ENCODE results near the gene TMA16.
"Not testable (repeated sequence)": the region's sequence is repeated elsewhere in the genome, so short reads cannot be mapped to it uniquely, and the experiment has no call there.

TMA16 gene

DNA sequence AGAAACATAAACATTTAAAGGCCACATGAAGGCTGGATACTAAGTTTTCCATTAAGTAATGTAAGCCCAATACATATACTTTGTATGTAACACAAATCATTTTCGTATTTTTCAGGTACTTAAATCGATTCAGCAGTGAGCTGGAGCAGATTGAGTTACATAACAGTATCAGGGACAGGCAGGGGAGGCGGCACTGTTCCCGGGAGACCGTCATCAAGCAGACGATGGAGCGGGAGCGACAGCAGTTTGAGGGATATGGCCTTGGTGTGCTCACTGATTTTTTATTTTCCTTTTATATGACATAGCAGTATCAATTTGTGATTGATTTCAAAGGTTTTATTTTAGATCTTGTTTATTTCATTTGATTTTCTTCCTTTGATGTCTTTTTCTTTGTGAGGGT lies 20.7 kb downstream of the TMA16 start:
- Histone ChIP-seq H3K27me3 (ENCODE audit: control insufficient read depth, insufficient read depth, low read length) (no peaks in the 10 kb centered on the region), H3K9me3 (ENCODE audit: control insufficient read depth, insufficient read depth, low read depth, low read length) (no peaks in the 10 kb centered on the region), H3K9ac (ENCODE audit: low read length) (no peak overlapping the region), H3K4me3 (ENCODE audit: low read depth, low read length) (no peak overlapping the region), H3K4me1 (ENCODE audit: control insufficient read depth, insufficient read depth, low read length) (no peaks in the 10 kb centered on the region; the same call in 1 of the 2 replicates), H3K36me3 (ENCODE audit: control insufficient read depth, insufficient read depth, low read length) (peaks cover 82% of the 10 kb centered on the region), H3K27ac (ENCODE audit: low read depth, low read length) (no peak overlapping the region)

DNA sequence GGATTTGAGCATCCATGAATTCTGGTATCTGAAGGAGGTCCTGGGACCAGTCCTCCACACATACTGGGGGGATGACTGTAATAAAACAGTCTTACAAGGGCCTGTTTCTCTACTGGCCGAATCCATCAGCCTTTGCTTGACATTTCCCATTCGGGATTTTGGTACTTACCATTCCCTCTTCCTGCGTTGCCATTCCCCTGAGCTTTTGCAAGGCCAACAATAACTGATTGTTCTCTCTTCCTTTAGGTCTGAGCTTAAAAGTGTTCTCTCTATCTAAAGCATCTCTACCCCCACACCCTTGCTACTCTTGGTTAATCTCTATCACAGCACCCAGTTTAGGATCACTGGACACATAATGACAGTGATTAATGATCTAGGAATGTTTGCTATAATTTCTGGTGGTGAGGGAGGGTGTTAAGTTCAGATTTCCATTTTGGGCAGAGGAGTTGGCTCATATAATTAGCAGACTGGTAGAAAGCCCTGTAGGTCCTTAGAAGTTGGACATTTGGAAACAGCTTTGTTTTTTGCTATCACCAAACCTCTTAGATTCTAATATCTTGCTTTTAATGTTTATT lies 29.4 kb downstream of the TMA16 start:
- Histone ChIP-seq H3K36me3 (ENCODE audit: control insufficient read depth, insufficient read depth, low read length) (peaks cover 87% of the 10 kb centered on the region), H3K4me1 (ENCODE audit: control insufficient read depth, insufficient read depth, low read length) (no peaks in the 10 kb centered on the region), H3K9me3 (ENCODE audit: control insufficient read depth, insufficient read depth, low read depth, low read length) (no peaks in the 10 kb centered on the region)

DNA sequence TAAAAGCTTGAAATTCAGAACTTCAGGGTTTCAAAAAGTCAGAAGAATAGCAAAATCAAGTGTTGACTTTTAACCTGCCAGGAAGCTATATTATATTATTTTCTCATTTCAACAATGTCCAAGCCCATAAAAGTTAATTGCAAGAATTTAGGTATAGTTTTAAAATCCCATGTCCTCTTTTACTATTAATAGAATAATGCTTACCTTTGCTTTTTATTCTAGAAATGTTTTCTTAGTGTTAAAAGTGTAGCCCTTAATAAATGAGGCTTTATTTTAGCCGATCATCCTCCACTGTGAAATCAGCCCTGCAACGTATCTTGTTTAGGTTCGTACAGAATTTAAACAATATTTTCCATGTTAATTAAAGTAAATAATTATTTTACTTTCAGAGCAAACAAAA lies 31.5 kb downstream of the TMA16 start:
- Histone ChIP-seq H3K4me3 (ENCODE audit: low read depth, low read length) (no peak overlapping the region), H3K9ac (ENCODE audit: low read length) (no peak overlapping the region), H3K36me3 (ENCODE audit: control insufficient read depth, insufficient read depth, low read length) (peaks cover 83% of the 10 kb centered on the region), H3K4me1 (ENCODE audit: control insufficient read depth, insufficient read depth, low read length) (no peaks in the 10 kb centered on the region), H3K27me3 (ENCODE audit: control insufficient read depth, insufficient read depth, low read length) (no peaks in the 10 kb centered on the region), H3K27ac (ENCODE audit: low read depth, low read length) (no peak overlapping the region), H3K9me3 (ENCODE audit: control insufficient read depth, insufficient read depth, low read depth, low read length) (no peaks in the 10 kb centered on the region)

More for the DNA sequence above, 29.4 kb downstream of the TMA16 start:
- no peaks in the 10 kb centered on the region for H3K27me3 ChIP-seq (ENCODE audit: control insufficient read depth, insufficient read depth, low read length)
- H3K9ac ChIP-seq (ENCODE audit: low read length): no peak overlapping the region
- no peak overlapping the region for H3K27ac ChIP-seq (ENCODE audit: low read depth, low read length)
- H3K4me3 ChIP-seq (ENCODE audit: low read depth, low read length): no peak overlapping the region

DNA sequence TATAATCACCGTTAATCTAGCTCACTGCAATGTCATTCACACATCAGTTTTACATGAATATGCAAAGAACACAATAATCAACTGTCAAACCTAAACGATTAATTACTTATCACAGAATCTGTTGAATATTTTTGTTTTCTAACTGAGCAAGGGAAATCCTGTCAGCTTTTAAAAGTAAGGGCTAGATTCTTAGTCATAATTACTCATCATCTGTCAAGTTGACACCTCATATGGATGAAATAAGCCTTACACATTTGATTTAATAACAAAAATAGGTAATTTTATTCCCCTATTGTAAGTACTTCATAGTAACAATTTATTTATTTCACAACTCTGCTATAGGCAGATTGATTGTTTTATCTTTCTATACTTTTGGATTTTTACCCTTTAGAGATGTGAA lies 32.7 kb downstream of the TMA16 start:
- H3K9ac ChIP-seq (ENCODE audit: low read length): no peak overlapping the region
- H3K36me3 ChIP-seq (ENCODE audit: control insufficient read depth, insufficient read depth, low read length): peaks cover 85% of the 10 kb centered on the region
- no peaks in the 10 kb centered on the region for H3K27me3 ChIP-seq (ENCODE audit: control insufficient read depth, insufficient read depth, low read length)
- H3K4me3 ChIP-seq (ENCODE audit: low read depth, low read length): no peak overlapping the region
- no peak overlapping the region for H3K27ac ChIP-seq (ENCODE audit: low read depth, low read length)
- H3K9me3 ChIP-seq (ENCODE audit: control insufficient read depth, insufficient read depth, low read depth, low read length): no peaks in the 10 kb centered on the region
- no peaks in the 10 kb centered on the region for H3K4me1 ChIP-seq (ENCODE audit: control insufficient read depth, insufficient read depth, low read length)

DNA sequence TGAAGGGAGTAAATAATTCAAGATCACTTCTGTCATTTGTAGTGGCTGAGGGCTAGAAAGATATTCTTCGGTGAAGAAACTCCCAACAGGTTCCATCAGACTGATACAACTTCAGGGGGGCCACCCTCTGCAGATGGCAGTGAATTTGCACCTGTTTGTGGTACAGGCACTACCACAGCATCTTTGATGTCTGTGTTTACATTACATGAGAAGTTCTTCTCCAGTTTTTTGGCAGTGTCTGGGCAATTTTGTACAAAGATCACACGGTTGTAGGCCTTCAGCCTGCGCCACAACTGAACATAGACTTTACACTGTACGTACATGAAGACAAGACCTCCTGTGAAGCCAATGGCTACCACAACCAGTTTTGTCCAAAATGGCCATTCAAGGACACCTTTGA lies 34.2 kb downstream of the TMA16 start:
- Histone ChIP-seq H3K36me3 (ENCODE audit: control insufficient read depth, insufficient read depth, low read length) (peaks cover 79% of the 10 kb centered on the region), H3K4me1 (ENCODE audit: control insufficient read depth, insufficient read depth, low read length) (no peaks in the 10 kb centered on the region), H3K27me3 (ENCODE audit: control insufficient read depth, insufficient read depth, low read length) (no peaks in the 10 kb centered on the region), H3K27ac (ENCODE audit: low read depth, low read length) (no peak overlapping the region), H3K9ac (ENCODE audit: low read length) (no peak overlapping the region), H3K9me3 (ENCODE audit: control insufficient read depth, insufficient read depth, low read depth, low read length) (no peaks in the 10 kb centered on the region), H3K4me3 (ENCODE audit: low read depth, low read length) (no peak overlapping the region)

DNA sequence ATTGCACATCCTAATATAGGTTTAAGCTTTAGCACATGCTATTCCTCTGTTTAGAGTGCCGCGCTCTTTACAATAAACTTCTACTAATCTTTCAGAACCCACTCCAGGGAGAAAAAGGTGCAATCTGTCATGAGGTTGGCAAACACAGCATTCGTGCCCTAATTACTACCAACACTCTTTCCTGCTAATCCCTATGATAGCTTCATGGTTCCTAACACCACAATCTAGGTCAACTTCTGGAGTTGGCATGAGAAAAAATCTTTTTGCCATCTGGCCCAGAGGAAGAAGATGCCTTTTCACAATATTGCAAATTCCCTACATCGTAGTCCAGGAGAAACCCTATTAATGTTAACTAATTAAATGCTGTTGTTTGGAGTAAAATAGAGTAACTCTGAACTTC lies 39.6 kb downstream of the TMA16 start:
- Histone ChIP-seq H3K9me3 (ENCODE audit: control insufficient read depth, insufficient read depth, low read depth, low read length) (no peaks in the 10 kb centered on the region), H3K27me3 (ENCODE audit: control insufficient read depth, insufficient read depth, low read length) (no peaks in the 10 kb centered on the region), H3K36me3 (ENCODE audit: control insufficient read depth, insufficient read depth, low read length) (peaks cover 33% of the 10 kb centered on the region), H3K9ac (ENCODE audit: low read length) (no peak overlapping the region), H3K4me1 (ENCODE audit: control insufficient read depth, insufficient read depth, low read length) (no peaks in the 10 kb centered on the region), H3K27ac (ENCODE audit: low read depth, low read length) (no peak overlapping the region), H3K4me3 (ENCODE audit: low read depth, low read length) (no peak overlapping the region)

DNA sequence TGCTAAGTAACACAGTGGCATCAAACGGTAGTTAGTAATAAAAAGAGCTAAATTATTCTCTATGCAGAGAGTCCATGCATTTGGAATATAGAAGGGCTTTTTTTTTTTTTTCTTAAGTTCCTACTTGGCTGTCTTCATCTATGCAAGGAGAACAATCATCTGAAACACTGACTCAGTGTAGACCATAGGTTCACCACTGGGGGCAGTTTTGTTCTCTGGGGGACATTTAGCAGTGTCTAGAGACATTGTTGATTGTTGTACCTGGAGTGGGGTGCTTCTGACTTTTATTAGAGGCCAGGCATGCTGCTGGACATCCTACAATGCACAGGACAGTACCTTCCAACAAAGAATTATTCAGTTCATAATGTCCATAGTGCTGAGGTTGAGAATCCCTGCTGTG lies 41.2 kb downstream of the TMA16 start:
- Histone ChIP-seq H3K36me3 (ENCODE audit: control insufficient read depth, insufficient read depth, low read length) (peaks cover 21% of the 10 kb centered on the region), H3K4me3 (ENCODE audit: low read depth, low read length) (no peak overlapping the region), H3K4me1 (ENCODE audit: control insufficient read depth, insufficient read depth, low read length) (no peaks in the 10 kb centered on the region), H3K27ac (ENCODE audit: low read depth, low read length) (no peak overlapping the region), H3K9ac (ENCODE audit: low read length) (no peak overlapping the region), H3K27me3 (ENCODE audit: control insufficient read depth, insufficient read depth, low read length) (no peaks in the 10 kb centered on the region), H3K9me3 (ENCODE audit: control insufficient read depth, insufficient read depth, low read depth, low read length) (no peaks in the 10 kb centered on the region)

DNA sequence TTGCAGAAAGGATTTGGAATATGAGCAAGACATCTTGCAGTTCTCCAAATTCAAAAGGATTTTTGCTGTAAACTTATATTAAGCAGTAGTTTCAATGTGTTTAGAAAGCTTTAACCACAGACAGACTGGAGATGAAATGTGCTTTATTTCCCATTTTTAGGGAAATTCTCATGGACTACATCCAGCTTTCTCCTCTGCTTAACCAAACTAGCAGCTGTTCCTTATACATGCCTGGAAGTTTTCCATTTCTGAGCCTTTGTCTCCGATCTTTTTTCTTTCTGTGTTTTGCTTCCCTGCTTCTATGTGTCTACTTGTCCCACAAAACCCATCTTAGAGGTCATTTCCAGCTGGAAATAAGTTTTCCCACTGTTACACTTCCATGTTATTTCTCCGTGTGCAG lies 41.6 kb downstream of the TMA16 start:
- no peaks in the 10 kb centered on the region for H3K27me3 ChIP-seq (ENCODE audit: control insufficient read depth, insufficient read depth, low read length)
- H3K4me1 ChIP-seq (ENCODE audit: control insufficient read depth, insufficient read depth, low read length): no peaks in the 10 kb centered on the region
- H3K27ac ChIP-seq (ENCODE audit: low read depth, low read length): no peak overlapping the region
- H3K9ac ChIP-seq (ENCODE audit: low read length): no peak overlapping the region
- H3K9me3 ChIP-seq (ENCODE audit: control insufficient read depth, insufficient read depth, low read depth, low read length): no peaks in the 10 kb centered on the region
- peaks cover 19% of the 10 kb centered on the region for H3K36me3 ChIP-seq (ENCODE audit: control insufficient read depth, insufficient read depth, low read length)
- H3K4me3 ChIP-seq (ENCODE audit: low read depth, low read length): no peak overlapping the region

DNA sequence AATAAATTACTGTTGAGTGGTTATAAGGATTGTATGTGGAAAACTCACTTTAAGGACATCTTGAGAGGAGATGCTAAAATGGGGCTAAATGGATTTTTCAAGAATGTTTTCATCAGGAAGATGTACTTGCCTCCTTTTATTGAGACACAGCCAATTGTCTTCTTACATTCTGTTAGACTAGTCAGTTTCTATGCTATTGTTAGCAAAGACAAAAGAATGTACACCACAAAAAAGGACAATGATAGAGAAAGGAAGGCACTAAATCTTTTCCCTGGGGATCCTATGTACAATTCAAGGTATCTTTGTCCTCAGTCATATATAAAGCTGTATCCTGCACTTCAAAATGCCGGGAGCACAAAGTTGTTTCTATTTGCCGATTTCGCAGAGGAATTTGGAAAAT lies 42.6 kb downstream of the TMA16 start:
- H3K4me1 ChIP-seq (ENCODE audit: control insufficient read depth, insufficient read depth, low read length): no peaks in the 10 kb centered on the region
- no peaks in the 10 kb centered on the region for H3K9me3 ChIP-seq (ENCODE audit: control insufficient read depth, insufficient read depth, low read depth, low read length)
- no peak overlapping the region for H3K9ac ChIP-seq (ENCODE audit: low read length)
- no peak overlapping the region for H3K4me3 ChIP-seq (ENCODE audit: low read depth, low read length)
- H3K27ac ChIP-seq (ENCODE audit: low read depth, low read length): no peak overlapping the region
- no peaks in the 10 kb centered on the region for H3K27me3 ChIP-seq (ENCODE audit: control insufficient read depth, insufficient read depth, low read length)
- peaks cover 10% of the 10 kb centered on the region; the same call in 1 of the 2 replicates for H3K36me3 ChIP-seq (ENCODE audit: control insufficient read depth, insufficient read depth, low read length)

DNA sequence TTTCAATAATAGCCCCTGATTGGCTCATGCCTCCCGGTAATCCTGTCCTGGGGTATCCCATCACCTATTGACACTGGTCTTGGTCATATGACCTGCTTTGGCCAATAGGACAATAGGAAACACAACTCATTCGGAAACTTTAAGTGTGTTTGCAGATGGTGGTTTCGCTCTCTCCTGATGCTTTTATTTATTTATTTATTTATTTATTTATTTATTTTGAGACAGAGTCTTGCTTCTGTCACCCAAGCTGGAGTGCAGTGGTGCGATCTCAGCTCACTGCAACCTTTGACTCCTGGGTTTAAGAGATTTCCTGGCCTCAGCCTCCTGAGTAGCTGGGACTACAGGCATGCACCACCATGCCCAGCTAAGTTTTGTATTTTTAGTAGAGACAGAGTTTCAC lies 44.3 kb downstream of the TMA16 start:
- H3K4me3 ChIP-seq (ENCODE audit: low read depth, low read length); H3K36me3 ChIP-seq (ENCODE audit: control insufficient read depth, insufficient read depth, low read length); H3K9me3 ChIP-seq (ENCODE audit: control insufficient read depth, insufficient read depth, low read depth, low read length); H3K27me3 ChIP-seq (ENCODE audit: control insufficient read depth, insufficient read depth, low read length); H3K4me1 ChIP-seq (ENCODE audit: control insufficient read depth, insufficient read depth, low read length); H3K27ac ChIP-seq (ENCODE audit: low read depth, low read length); H3K9ac ChIP-seq (ENCODE audit: low read length): not testable (repeated sequence)

DNA sequence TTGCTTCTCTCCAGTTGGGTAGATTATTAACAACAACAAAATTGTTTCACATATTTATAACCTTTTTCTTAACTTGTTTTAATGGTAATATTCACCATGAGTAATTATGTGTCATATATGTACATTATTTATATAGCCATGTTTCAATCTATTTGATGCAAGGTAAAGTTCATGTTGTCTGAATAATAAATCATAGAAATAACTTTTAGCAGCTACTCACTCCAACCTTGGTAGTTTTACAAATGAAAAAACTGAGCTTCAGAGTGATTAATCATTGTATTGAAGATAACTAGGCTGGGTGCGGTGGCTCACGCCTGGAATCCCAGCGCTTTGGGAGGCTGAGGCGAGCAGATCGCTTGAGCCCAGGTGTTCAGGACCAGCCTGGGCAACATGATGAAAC lies 46.0 kb downstream of the TMA16 start:
- H3K27ac ChIP-seq (ENCODE audit: low read depth, low read length): no peak overlapping the region
- no peaks in the 10 kb centered on the region for H3K27me3 ChIP-seq (ENCODE audit: control insufficient read depth, insufficient read depth, low read length)
- 0 out of 2 replicates have a peak, but pooled peaks cover 3% of the 10 kb centered on the region for H3K4me1 ChIP-seq (ENCODE audit: control insufficient read depth, insufficient read depth, low read length)
- no peaks in the 10 kb centered on the region for H3K36me3 ChIP-seq (ENCODE audit: control insufficient read depth, insufficient read depth, low read length)
- H3K4me3 ChIP-seq (ENCODE audit: low read depth, low read length): no peak overlapping the region
- H3K9ac ChIP-seq (ENCODE audit: low read length): no peak overlapping the region
- no peaks in the 10 kb centered on the region for H3K9me3 ChIP-seq (ENCODE audit: control insufficient read depth, insufficient read depth, low read depth, low read length)

DNA sequence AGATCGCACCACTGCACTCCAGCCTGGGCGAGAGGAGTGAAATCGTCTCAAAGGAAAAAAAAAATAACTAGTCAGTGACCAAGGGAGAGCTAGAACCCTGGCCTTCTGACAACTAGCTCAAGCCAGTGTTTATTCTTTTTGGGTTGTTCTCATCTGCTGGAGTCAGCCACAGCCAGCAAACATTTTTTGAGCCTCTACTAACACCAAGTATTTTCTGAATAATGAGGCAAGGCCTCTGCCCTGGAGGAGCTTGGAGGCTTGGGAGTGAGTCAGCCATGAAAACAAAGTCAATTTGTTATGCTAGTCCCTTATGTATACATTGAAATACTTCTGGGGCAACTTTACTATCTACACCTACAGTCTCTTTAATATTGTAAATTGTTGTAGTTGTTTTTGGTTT lies 46.5 kb downstream of the TMA16 start:
- Histone ChIP-seq H3K36me3 (ENCODE audit: control insufficient read depth, insufficient read depth, low read length) (no peaks in the 10 kb centered on the region), H3K27ac (ENCODE audit: low read depth, low read length) (no peak overlapping the region), H3K4me1 (ENCODE audit: control insufficient read depth, insufficient read depth, low read length) (0 out of 2 replicates have a peak, but pooled peaks cover 3% of the 10 kb centered on the region)

More for the DNA sequence above, 46.5 kb downstream of the TMA16 start:
- H3K9me3 ChIP-seq (ENCODE audit: control insufficient read depth, insufficient read depth, low read depth, low read length): no peaks in the 10 kb centered on the region
- H3K4me3 ChIP-seq (ENCODE audit: low read depth, low read length): no peak overlapping the region
- no peak overlapping the region for H3K9ac ChIP-seq (ENCODE audit: low read length)
- no peaks in the 10 kb centered on the region for H3K27me3 ChIP-seq (ENCODE audit: control insufficient read depth, insufficient read depth, low read length)
